GM18507 (cell line): ENCODE measurements around the gene DSCAML1.

ENCODE experiments used
- DNase-seq: peaks from one replicate; pipeline ENCODE4 v3.0.0; 2011; ENCODE audit warnings: low read depth; ENCODE audit not compliant: insufficient read length; ENCODE audit errors: extremely low spot score
- FAIRE-seq: peaks from 2 replicates; lab custom pipeline; 2011; peaks lifted over from hg19 to GRCh38; lab: Jason Lieb, UNC

DSCAML1 gene

DNA sequence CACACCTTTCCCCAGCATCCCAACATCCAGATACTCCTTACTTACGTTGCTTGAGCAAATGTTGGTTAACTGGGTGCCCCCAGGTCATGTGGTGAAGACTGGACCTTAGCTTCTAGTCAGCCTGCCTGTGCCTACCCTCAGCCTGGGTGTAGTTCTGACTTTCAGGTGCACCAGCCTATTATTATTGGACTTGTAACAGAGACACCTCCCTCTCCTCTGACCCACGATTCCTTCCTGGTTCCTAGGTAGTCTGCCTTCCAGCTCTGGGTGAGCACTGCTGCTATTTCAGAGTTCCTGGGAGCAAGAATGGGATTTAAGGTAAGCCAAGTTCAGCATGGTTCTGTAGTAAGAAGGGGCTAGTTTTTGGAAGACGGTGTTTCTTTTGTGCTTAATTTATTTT is 138.2 kb downstream of the DSCAML1 start:
- DNase-seq: no peak
- no peak for FAIRE-seq

DNA sequence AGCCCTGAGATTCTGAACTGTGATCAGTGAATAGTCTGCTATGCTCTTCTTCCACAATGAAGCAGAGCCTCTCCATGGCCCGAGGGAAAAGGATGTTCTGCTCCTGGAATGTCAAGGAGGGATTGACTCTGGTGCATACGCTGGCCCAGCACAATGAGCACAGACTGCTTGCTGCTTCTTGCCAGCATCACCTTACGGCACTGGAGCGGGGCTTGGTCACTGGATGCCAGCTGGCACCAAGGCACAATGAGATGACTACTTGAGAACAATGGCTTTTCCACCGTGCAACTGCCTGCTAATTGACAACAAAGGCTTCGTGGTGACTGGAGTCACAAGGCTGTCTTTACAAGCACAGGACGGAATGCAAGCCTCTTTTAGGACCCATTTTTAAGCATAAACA is 139.2 kb downstream of the DSCAML1 start:
- no peak for FAIRE-seq

DNA sequence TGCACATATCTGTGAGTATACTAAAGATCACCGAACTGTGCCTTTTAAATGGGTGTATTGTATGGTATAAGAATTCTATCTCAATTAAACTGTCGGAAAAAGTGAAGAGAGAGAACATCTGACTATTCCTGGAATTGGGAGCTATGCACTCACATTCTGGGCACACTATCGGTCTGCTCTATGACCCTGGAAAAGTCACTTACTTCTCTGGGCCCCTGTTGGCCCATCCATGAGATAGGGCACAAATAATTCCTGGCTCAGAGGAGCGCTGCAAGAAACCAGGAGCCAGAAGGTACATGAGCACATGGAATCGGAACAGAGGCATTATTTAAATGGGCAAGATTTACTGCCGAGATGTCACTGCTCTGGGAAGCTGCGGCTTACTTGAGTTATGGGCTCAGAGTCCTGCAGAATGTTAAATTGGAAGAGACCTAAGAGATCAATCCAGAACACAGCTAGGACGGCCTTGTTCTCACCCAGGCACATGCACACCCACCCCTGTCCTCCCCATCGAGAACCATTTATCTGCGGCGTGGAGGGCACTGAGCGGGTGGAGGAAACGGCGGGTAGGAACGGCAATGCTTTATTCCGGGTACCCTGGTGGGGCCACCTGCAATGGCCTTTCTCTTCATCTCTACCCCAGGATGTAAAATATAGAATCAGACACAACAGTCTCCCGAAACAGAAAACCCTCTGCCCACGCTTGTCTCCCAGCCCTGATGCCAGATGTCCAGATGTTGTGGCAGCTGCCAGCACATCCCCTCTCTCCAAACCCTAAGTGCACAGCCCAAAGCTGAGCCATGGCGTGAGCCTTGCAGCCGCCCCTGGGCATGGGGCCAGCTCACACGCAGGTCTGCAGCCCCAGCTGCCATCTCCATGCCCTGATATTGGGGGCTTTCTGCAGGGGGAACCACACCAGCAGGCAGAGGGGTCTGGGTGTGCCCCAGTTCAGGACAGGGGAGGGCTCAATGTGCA is 142.4 kb downstream of the DSCAML1 start:
- FAIRE-seq: no peak
- no peak for DNase-seq

More for the DNA sequence above, 139.2 kb downstream of the DSCAML1 start:
- no peak for DNase-seq

DNA sequence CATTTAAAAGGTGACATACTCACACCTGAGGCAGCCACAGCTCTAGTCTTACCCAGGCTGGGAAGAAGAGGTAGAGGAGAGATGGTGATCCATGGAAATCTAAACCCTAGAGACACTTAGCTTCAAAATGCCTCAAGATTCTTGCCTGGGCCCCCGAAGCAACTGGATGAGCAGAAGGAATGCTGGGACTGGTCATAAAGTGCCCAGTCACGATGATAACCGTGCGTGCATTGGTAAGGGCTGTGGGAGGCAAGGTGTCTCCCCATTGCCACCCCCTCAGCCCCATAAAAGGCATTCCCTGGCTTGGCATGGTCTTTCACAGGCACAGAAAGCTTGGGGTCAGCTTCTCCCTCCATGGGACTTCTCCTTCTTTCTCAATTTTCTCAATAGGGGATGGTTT is 144.5 kb downstream of the DSCAML1 start:
- DNase-seq (no peak), FAIRE-seq (no peak)

DNA sequence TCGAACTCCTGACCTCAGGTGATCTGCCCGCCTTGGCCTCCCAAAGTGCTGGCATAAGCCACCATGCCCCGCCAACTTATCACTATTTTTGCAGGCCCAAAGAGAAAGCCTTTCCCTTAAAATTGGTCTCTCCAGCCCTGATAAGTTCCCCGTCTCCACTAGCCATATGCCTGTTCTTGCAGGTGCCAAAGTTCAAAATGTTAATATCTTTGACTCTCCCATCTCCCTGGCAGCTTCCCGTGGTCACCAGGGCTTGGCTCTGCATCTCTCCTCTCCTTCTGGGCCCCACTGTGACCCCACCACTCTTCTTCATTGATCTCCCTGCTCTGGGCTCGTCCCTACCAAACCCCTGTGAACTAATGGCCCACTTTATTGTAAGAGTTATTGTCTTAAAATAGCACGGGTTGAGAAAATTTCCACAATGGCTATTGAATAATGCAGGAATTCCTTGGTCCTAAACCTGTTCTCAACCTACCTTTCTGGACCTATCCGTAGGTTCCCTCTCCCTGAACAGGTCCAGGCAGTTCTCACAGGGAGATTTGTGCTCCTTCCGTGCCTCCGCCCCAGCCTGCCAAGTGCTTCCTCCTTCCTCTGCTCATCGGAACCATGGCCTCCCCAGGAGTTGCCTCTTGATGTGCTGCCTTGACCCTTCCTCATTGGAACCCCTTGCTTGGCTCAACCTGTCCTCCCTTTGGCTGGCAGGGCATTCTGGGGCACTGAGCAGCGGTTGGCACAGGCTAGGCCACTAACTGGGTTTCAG is 147.5 kb downstream of the DSCAML1 start:
- DNase-seq (no peak), FAIRE-seq (no peak)

DNA sequence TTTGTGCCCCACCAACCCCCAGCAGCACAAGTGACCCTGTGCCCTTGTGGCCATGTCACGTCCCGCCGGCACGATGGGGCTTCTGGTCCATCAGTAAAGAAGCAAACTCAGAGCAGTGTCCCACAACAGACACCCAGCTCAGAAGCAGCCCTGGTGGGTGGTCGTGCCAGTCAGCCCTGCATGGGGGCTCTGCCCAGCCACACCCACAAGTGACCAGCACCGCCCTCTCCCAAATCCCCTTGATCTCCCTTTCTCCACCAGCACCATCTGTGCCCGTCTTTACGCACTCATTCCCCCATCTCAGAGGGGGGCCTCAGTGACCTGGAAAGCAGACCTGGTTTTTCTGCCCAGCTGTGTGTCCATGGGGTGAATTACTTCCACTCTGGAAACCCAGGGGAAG is 149.1 kb downstream of the DSCAML1 start:
- DNase-seq: no peak

DNA sequence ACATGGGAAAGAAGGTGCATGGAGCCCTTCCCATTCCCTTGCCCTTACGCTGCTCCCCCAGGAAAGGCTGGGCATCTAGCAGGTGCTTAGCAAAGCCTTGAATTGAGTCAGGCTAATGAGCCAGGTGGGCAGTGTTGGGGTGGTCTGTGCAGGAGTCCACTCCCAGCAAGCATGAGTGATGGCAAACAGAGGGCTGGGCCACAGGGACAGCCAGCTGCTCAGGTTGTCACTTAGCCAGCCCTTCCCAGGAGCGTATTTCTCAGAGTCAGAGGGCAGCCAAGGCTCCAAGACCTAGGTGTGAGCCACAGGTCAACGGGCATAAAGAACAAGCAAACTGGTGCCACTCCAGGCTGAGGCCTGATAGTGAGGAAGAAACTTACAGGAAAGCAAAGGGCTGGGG is 149.8 kb downstream of the DSCAML1 start:
- FAIRE-seq: no peak
- no peak for DNase-seq

More for the DNA sequence above, 149.1 kb downstream of the DSCAML1 start:
- no peak for FAIRE-seq

DNA sequence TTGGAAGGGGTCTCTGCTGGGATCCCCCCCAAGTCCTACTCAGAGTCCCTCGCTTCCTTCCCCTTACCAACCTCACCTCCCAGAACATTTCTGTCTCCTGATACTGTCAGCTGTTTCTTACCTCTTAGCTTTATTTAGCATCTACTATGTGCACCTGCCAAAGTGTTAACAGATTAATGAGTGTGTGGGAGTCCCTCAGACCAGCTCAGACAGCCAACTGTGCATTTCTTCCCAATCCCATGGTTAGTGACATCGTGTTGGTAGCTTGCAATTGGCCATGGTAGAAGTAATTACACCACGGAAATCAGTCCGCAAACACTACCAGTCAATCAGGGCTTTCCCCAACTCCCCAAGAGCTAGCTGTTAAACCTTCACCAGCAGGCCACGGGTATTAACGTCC is 150.6 kb downstream of the DSCAML1 start:
- no peak for DNase-seq
- no peak for FAIRE-seq

DNA sequence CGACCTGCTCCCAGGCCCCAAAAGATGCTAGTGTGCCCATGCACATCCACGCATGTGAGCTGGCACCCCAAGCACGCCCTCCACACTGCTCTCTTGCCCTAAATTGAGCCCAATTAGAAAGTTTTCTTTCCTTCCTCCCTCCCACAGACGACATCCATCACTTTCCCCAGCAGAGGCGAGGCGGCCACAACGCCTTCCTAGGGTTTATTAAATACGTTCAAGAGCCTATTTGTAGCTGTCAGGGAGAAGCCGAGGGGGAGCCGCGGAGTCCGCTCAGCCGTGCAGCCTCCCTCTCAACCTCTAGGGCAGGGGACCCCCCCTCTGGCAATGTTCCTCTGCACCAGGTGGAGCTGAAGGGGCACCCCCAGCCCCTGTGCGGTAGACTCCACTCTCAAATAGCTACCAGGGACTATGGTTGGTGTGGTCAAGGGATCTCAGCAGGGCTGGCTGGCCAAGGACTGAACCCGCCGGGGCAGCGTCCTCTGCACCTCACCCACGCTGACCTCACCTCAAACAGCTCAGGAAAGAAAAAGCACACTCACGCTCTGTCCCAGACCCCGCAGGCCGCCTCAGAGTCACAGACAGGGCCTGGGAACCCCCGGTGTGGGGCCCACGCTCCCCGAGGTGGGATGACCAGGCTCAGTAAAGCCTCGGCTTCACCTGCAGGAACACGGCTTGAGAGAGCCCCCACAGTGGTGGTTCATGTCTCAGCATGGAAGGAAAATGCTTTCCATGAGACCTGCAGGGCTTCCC is 152.4 kb downstream of the DSCAML1 start:
- DNase-seq: no peak
- no peak for FAIRE-seq

DNA sequence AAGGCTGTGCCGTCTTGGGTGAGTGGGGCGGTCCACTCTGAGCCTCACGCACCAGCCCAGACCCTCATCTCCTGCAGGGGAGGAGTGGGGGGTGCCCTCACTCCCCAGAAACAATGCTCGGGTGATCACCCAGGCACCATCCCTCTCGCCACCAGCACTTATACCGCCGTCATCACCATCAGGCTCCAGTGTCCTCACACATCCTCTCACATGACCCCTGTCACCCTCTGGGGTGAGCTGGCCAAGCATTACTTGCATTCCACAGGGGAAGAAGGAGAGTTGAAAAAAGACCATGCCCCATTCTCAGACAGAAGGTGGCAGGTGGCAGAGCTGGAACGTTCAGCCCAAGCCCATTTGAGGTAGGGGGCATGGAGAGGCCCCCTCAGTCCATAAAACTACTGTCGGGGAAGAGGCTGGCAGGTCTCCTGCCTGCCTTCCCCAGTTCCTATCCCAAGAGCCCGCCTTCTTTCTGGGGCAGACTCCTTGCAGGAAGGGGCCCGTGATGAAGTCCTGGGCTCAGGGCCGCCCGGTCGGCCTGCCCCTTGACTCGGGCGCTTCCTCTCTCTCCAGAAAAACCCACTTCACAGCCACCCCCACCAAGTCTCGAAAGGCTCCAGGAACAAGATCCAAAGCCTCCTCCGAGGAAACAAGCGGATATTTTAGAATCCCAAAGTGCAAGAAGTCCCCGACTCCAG is 153.3 kb downstream of the DSCAML1 start:
- no peak for FAIRE-seq
- no peak for DNase-seq

DNA sequence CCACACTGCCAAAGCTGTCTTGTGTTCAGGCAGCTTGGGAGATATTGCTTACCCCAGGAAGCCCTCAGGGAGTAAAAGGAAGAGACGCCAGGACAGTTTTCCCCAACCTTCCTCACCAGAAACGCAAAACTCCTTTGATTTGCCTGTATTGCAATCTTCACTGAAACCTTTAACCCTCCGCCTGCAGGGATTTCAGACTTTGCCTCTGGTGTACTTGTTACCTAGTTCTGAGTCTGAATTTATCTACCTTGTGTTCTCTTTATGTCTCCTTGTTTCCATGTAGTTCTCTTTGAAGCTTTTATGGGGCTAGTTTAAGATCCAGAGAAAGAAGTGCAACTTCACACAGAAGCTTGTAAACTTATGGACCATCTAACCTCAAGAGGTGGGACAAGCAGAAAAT is 154.2 kb downstream of the DSCAML1 start:
- FAIRE-seq: no peak
- DNase-seq: no peak

DNA sequence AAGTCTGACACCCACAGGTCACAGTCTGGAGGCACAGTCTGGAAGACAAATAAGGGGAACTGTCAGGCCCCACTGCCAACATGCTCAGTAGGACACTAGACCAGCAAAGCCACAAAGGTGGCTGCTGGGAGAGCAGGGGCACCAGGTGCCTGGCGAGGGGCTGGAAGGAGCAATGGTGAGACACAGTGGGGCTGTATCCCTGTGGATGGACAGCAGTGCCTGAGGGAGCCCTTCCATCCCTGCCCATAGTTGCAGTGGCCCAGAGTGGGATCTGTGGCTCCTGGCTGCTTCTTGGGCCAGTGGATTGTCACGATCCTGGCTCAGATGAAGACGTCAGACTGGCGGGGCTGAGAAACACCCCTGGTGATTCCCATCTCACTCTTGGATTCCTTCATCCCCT is 154.6 kb downstream of the DSCAML1 start:
- FAIRE-seq (no peak), DNase-seq (no peak)

DNA sequence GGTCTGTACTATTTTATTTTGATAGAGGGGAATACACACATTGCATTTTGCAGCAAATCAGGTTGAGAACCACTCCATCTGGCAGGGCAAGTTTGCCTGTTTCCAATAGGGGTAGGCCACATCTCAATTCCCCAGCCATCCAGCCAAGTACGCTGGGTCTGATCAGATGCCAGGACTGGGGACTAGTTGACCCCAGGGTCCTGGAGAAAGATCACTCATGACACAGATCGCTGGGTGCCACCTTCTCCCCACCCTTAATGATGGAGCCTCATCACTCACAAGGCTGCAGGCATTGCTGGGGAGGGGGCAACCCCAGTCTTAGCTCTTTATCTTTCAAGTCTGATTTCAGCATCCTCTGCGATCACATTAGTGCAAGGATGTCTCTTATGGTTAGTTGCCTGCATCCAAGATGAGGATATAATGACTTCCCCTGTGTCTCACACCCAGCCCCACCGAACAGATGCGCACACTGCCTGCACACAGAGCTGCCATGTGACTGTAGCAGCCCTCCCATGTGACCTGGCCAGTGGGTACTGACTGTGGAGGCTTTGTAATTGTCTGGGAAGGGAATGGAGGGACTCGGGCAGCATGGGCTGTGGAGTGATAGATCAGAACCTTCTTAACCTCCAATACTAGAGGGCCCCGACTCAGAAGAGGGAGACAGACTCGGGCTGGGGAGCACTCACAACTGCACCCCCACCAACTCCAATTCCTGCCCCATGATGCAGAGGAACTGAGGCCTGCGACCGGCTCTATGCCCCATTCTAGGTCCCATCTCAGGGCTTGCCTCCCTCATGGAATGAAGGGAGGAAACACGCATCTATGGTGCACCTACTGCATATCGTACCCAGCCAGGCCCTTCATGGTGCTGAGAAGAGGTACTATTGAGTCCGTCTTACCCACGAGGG is 155.8 kb downstream of the DSCAML1 start:
- no peak for DNase-seq
- FAIRE-seq: no peak

DNA sequence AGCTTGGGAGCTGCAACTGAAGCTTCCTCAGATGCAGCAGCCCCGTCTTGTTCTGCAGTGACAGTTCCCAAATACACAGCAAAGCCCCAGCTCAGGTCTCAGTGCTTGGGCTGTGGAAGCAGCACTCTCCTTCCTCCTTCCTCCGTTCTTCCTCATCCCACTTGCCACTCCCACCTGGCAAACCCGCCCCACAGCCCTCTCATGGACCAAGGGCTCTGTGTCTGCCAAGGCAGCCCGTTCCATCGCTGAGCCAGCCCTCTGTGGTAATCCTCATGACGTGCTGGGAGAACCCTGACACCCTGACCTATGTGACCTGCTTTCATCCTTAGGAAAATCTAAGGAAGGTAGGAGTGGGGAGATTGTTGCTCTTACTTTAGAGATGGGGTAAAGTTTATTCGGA is 157.0 kb downstream of the DSCAML1 start:
- FAIRE-seq (no peak), DNase-seq (no peak)

DNA sequence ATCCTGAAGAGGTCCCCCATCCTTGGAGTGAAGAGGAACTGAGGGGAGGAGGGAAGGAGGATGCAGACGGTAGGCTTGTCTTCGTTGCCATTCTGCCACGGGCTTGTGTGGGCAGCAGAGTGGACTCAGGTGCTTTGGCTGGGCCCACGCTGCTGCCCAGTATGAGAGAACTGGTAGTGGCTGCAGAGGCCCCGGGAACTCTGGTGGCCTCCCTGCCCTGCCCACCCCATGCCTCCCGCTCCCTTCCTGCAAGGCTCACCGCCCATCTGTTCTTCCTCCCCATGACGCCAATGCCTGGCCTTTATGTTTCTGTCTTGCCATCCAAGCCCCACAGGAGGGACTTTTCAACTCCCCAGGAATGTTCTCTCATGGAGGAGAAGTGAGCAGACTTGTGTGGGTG is 157.4 kb downstream of the DSCAML1 start:
- FAIRE-seq (no peak), DNase-seq (no peak)

DNA sequence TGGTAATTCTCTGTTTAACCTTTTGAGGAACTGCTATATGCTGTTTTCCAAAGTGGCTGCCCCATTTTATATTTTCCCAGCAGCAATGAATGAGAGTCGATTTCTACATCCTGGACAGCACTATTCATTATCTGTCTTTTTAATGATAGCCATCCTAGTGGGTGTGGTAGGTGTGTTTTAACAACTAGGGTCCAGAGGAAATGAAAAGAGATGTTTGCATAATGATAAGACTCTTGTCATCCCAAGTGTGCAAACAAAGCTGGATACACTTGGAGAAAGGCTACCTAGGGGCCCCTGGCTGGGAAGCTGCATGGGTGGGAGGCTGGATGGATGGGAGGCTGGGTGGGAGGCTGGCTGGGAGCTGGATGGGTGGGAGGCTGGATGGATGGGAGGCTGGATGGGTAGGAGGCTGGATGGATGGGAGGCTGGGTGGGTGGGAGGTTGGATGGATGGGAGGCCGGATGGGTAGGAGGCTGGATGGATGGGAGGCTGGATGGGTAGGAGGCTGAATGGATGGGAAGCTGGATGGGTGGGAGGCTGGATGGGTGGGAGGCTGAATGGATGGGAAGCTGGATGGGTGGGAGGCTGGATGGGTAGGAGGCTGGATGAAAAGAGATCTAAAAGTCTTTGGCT is 158.0 kb downstream of the DSCAML1 start:
- DNase-seq (no peak), FAIRE-seq (no peak)

DNA sequence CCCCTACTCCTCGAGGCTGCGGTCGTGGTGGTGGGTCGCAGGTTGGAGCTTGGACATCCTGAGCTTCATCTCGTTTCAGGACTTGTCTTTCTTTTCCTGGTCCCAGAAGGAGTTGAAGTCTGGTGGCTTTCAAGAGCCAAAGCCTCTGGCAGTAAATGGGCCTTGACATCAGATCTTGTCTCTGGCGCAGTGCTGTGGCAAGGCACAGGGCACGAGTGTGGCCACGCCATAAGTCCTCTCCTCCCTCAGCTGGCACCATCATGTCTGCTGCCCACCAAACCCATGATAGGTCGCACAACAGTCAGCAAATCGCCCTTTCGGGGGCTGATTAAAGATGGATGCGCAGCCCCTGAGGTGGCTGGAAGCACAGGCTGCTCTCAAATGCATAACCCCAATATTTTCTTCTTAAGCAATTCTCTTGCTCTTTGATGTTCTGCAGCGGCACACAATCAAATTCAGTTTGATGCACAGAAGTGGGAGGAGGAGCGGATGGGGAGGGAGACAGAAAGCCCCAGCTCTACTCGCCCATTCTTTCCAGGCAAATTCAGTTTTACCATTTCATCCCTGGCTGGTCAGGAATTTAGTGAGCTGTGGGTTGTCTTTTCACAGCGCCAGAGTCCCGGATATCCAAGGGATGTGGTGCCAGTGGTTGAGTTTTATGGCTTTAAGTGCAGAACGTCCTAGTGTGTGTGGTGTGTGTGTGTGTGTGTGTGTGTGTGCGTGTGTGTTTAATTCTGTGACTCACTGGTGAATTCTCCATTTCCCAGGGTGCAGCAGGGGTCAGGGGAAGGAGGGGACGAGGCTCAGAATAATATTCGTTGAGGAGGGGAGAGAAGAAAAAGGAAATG is 162.0 kb downstream of the DSCAML1 start:
- FAIRE-seq: no peak
- no peak for DNase-seq
